GM23338 (cell line): ENCODE results near the gene TMEM59L. TPM values are rescaled to one million over a fixed set of nuclear protein-coding genes. Genes with fewer than 3 reads are reported as not detected.

Experiments used
- ATAC-seq: fragments of 200-7000 bp; cut with Tn5 transposase; 3 replicates; pipeline ENCODE4 v1.9.1; 2020
- DNase-seq: peaks from one replicate; pipeline ENCODE4 v3.0.0-alpha.2; 2015; ENCODE audit warnings: low spot score
- H2AFZ ChIP-seq: fragments of 200-600 bp; sonication (generic); 2 replicates; pipeline ENCODE4 v1.8.0; 2016; ENCODE audit warnings: antibody characterized with exemption, mild to moderate bottlenecking, moderate library complexity
- H3F3A ChIP-seq: fragments of 200-600 bp; sonication (generic); replicated peaks from 2 replicates; pipeline ENCODE4 v1.8.0; 2017; ENCODE audit warnings: antibody characterized with exemption, mixed run types, low read depth
- H3K27ac ChIP-seq: fragments of 200-600 bp; sonication (generic); 2 replicates; pipeline ENCODE4 v1.6.1; 2016; ENCODE audit warnings: low read depth
- H3K27me3 ChIP-seq: fragments of 200-600 bp; sonication (generic); 2 replicates; pipeline ENCODE4 v1.8.0; 2016; ENCODE audit warnings: mild to moderate bottlenecking, mixed run types, moderate library complexity; ENCODE audit not compliant: insufficient read depth
- H3K36me3 ChIP-seq: fragments of 200-600 bp; sonication (generic); 2 replicates; pipeline ENCODE4 v1.8.0; 2016; ENCODE audit warnings: mild to moderate bottlenecking; ENCODE audit not compliant: insufficient read depth
- H3K4me1 ChIP-seq: fragments of 200-600 bp; sonication (generic); 2 replicates; pipeline ENCODE4 v1.8.0; 2016; ENCODE audit warnings: mild to moderate bottlenecking, moderate library complexity; ENCODE audit not compliant: insufficient read depth
- H3K4me2 ChIP-seq: fragments of 200-600 bp; sonication (generic); 2 replicates; pipeline ENCODE4 v1.7.1; 2017; ENCODE audit warnings: mixed run types
- H3K4me3 ChIP-seq: fragments of 200-600 bp; sonication (generic); 2 replicates; pipeline ENCODE4 v1.6.1; 2016; ENCODE audit warnings: mixed run types
- H3K79me2 ChIP-seq: fragments of 200-600 bp; sonication (generic); replicated peaks from 2 replicates; pipeline ENCODE4 v1.8.0; 2017; ENCODE audit warnings: mild to moderate bottlenecking; ENCODE audit not compliant: insufficient read depth
- H3K9me2 ChIP-seq: fragments of 200-600 bp; sonication (generic); 2 replicates; pipeline ENCODE4 v1.8.0; 2017; ENCODE audit not compliant: insufficient read depth
- H4K20me1 ChIP-seq: fragments of 200-600 bp; sonication (generic); replicated peaks from 2 replicates; pipeline ENCODE4 v1.8.0; 2017; ENCODE audit warnings: mild to moderate bottlenecking; ENCODE audit not compliant: insufficient read depth
- H3K27ac Mint-ChIP-seq: 2 replicates; pipeline ENCODE4 v1.8.0; 2020; ENCODE audit warnings: inconsistent platforms, mild to moderate bottlenecking, moderate library complexity, mixed read lengths
- H3K27me3 Mint-ChIP-seq: 3 replicates; pipeline ENCODE4 v1.8.0; 2022; ENCODE audit warnings: low read depth, mild to moderate bottlenecking, moderate library complexity, mixed read lengths, inconsistent platforms; ENCODE audit not compliant: insufficient read depth, poor library complexity
- H3K36me3 Mint-ChIP-seq: 3 replicates; pipeline ENCODE4 v1.8.0; 2021; ENCODE audit warnings: low read depth, mild to moderate bottlenecking, inconsistent platforms, moderate library complexity, mixed read lengths
- H3K4me1 Mint-ChIP-seq: 3 replicates; pipeline ENCODE4 v1.8.0; 2020; ENCODE audit warnings: mild to moderate bottlenecking, inconsistent platforms, mixed read lengths
- H3K4me3 Mint-ChIP-seq: 3 replicates; pipeline ENCODE4 v1.8.0; 2021; ENCODE audit warnings: moderate library complexity, mild to moderate bottlenecking, inconsistent platforms, mixed read lengths
- H3K9me3 Mint-ChIP-seq: 3 replicates; pipeline ENCODE4 v1.8.0; 2020; ENCODE audit warnings: moderate library complexity, mild to moderate bottlenecking, inconsistent platforms, mixed read lengths
- EZH2 ChIP-seq: fragments of 200-600 bp; sonication (generic); IDR thresholded peaks from one replicate; pipeline ENCODE4 v1.8.0; 2017; ENCODE audit warnings: antibody characterized with exemption, mild to moderate bottlenecking, low read depth; ENCODE audit not compliant: unreplicated experiment
- JUNB ChIP-seq: IDR thresholded peaks from one replicate; pipeline ENCODE4 v1.6.1; 2016; ENCODE audit warnings: antibody characterized with exemption; ENCODE audit not compliant: unreplicated experiment
- NANOG ChIP-seq: IDR thresholded peaks from 2 replicates; pipeline ENCODE4 v1.6.1; 2016; ENCODE audit warnings: antibody characterized with exemption, borderline replicate concordance
- REST ChIP-seq: IDR thresholded peaks from one replicate; pipeline ENCODE4 v1.6.1; 2018; ENCODE audit warnings: antibody characterized with exemption; ENCODE audit not compliant: unreplicated experiment
- ZNF114 ChIP-seq: fragments of 250-450 bp; sonication (Bioruptor Pico); IDR thresholded peaks from 2 replicates; pipeline ENCODE4 v1.5.0; 2020; ENCODE audit warnings: mild to moderate bottlenecking, moderate library complexity
- ZNF462 ChIP-seq: fragments of 250-450 bp; sonication (Bioruptor Pico); IDR thresholded peaks from 2 replicates; pipeline ENCODE4 v1.5.0; 2020; ENCODE audit warnings: mild to moderate bottlenecking, moderate library complexity
- polyA plus RNA-seq: library from polyadenylated mRNA; unstranded; fragments of >200 nt; fragmentation: Nextera tagmentation; extraction: Ambion mirVana; gene quantifications from 2 replicates; pipeline ENCODE4 v1.2.1, GENCODE V29; 2016
- total RNA-seq: library from RNA; depleted of rRNA; stranded (reverse); fragments of >200 nt; shearing (Covaris generic); gene quantifications from 2 replicates; pipeline ENCODE4 v1.2.3, GENCODE V29; 2014
- TF ChIP-seq, protein P1 (sequence below), 2 experiments: fragments of 200-600 bp in 1 of 2; sonication (generic) in 1 of 2; conservative IDR thresholded peaks; 2 replicates each; pipeline versions ENCODE4 v1.5.1 to v1.6.1; 2016 to 2017; ENCODE audit warnings: antibody characterized with exemption in 2 of 2, low read depth in 2 of 2, mild to moderate bottlenecking in 2 of 2, moderate library complexity in 1 of 2
- TF ChIP-seq, protein P2 (sequence below): IDR thresholded peaks from 2 replicates; pipeline ENCODE4 v1.6.1; 2016; ENCODE audit warnings: antibody characterized with exemption

The TMEM59L gene
- total and polyA plus RNA-seq, 2 experiments from 2014 or later, result 9.8 to 15.7 TPM

GRCh38 chr19:18667531-18668251, 55.0 kb downstream of the TMEM59L start:
- no peaks in the 10 kb centered on the region; the same call in 1 of the 2 replicates for H3K4me1 ChIP-seq
- H3K27ac ChIP-seq, result no peak overlapping the region
- no peaks in the 10 kb centered on the region for H3K9me2 ChIP-seq
- DNase-seq, result no peak
- H4K20me1 ChIP-seq, result no peaks in the 10 kb centered on the region
- H3F3A ChIP-seq, result peaks cover 13% of the 10 kb centered on the region; the same call in 1 of the 2 replicates
- Mint-ChIP-seq H3K36me3 (peaks cover 10% of the 10 kb centered on the region; the same call in 2 of the 3 replicates), H3K9me3 (no peaks in the 10 kb centered on the region), H3K27me3 (peaks cover 6% of the 10 kb centered on the region), H3K27ac (no peak overlapping the region), H3K4me3 (no peak overlapping the region), H3K4me1 (peaks cover 16% of the 10 kb centered on the region)
- no peaks in the 10 kb centered on the region for H3K79me2 ChIP-seq
- no peak overlapping the region for H3K4me2 ChIP-seq
- no peak for ATAC-seq
- TF ChIP-seq ZNF114 (CRISPR knock-in tag), result no peak
- no peaks in the 10 kb centered on the region for H3K27me3 ChIP-seq
- no peak overlapping the region for H2AFZ ChIP-seq
- H3K36me3 ChIP-seq, result no peaks in the 10 kb centered on the region
- no peak overlapping the region for H3K4me3 ChIP-seq

DNA sequence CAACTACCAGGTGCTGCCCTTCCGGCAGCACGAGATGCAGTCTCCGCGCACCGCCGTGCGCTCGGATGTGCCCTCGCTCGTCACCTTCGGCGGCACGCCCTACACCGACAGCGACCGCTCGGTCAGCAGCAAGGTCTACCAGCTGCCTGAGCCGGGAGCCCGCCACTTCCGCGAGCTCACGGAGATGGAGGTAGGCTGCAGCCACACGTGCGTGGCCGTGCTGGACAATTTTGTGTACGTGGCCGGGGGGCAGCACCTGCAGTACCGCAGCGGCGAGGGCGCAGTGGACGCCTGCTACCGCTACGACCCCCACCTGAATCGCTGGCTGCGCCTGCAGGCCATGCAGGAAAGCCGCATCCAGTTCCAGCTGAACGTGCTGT, 55.6 kb downstream of the TMEM59L start:
- no peaks in the 10 kb centered on the region for H3K9me3 Mint-ChIP-seq
- H3K79me2 ChIP-seq, result no peaks in the 10 kb centered on the region
- peaks cover 10% of the 10 kb centered on the region; the same call in 2 of the 3 replicates for H3K36me3 Mint-ChIP-seq
- H3K4me1 ChIP-seq, result no peaks in the 10 kb centered on the region; the same call in 1 of the 2 replicates
- no peak overlapping the region for H3K4me3 ChIP-seq
- no peak overlapping the region for H3K27ac ChIP-seq
- H4K20me1 ChIP-seq, result no peaks in the 10 kb centered on the region
- H3K27me3 ChIP-seq, result no peaks in the 10 kb centered on the region
- no peak overlapping the region for H2AFZ ChIP-seq
- H3F3A ChIP-seq, result peaks cover 13% of the 10 kb centered on the region; the same call in 1 of the 2 replicates
- no peak overlapping the region for H3K27ac Mint-ChIP-seq
- no peaks in the 10 kb centered on the region for H3K9me2 ChIP-seq
- H3K27me3 Mint-ChIP-seq, result peaks cover 6% of the 10 kb centered on the region
- no peak for ATAC-seq
- peaks cover 15% of the 10 kb centered on the region for H3K4me1 Mint-ChIP-seq
- H3K4me3 Mint-ChIP-seq, result no peak overlapping the region
- no peak overlapping the region for H3K4me2 ChIP-seq
- no peak for DNase-seq
- H3K36me3 ChIP-seq, result no peaks in the 10 kb centered on the region
- TF ChIP-seq, protein P1, sequence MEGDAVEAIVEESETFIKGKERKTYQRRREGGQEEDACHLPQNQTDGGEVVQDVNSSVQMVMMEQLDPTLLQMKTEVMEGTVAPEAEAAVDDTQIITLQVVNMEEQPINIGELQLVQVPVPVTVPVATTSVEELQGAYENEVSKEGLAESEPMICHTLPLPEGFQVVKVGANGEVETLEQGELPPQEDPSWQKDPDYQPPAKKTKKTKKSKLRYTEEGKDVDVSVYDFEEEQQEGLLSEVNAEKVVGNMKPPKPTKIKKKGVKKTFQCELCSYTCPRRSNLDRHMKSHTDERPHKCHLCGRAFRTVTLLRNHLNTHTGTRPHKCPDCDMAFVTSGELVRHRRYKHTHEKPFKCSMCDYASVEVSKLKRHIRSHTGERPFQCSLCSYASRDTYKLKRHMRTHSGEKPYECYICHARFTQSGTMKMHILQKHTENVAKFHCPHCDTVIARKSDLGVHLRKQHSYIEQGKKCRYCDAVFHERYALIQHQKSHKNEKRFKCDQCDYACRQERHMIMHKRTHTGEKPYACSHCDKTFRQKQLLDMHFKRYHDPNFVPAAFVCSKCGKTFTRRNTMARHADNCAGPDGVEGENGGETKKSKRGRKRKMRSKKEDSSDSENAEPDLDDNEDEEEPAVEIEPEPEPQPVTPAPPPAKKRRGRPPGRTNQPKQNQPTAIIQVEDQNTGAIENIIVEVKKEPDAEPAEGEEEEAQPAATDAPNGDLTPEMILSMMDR (conservative IDR thresholded peaks at IDR 0.05; ENCODE audit: low read depth in 2 of 2), result no peak
- TF ChIP-seq ZNF462, result no peak
- no peak for TF ChIP-seq REST
- no peak for TF ChIP-seq JUNB
- no peak for TF ChIP-seq ZNF114 (CRISPR knock-in tag)
- no peak for TF ChIP-seq NANOG
- TF ChIP-seq EZH2, result no peak
- TF ChIP-seq, protein P2, sequence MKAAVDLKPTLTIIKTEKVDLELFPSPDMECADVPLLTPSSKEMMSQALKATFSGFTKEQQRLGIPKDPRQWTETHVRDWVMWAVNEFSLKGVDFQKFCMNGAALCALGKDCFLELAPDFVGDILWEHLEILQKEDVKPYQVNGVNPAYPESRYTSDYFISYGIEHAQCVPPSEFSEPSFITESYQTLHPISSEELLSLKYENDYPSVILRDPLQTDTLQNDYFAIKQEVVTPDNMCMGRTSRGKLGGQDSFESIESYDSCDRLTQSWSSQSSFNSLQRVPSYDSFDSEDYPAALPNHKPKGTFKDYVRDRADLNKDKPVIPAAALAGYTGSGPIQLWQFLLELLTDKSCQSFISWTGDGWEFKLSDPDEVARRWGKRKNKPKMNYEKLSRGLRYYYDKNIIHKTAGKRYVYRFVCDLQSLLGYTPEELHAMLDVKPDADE, result no peak
